ENCODE data around the gene MOB1B.

DNA sequence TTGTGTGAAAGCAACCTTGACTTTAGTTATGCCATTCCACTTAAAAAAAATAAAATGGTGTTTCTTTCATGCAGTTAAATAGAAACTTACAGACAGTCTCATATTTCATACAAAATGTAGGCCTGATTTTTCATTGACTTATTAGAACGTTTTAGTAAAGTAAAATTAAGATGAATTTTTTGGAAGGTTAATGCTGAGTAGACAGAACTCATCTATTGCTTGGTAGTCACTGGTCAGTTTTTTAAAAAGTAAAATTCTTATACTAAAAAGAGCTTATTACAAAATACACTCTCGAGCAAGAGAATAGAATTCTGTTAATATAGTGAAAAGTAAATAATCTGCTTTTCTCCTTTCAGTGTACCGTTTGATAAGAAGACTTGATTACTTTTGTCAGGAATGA lies 21.4 kb upstream of the MOB1B start:
- TF ChIP-seq REST (IDR thresholded peaks at IDR 0.05; ENCODE audit: low read depth), result no peak
- no peak for TF ChIP-seq CEBPB (IDR thresholded peaks at IDR 0.05; ENCODE audit: low read depth)
- no peak for TF ChIP-seq EZH2 (IDR thresholded peaks at IDR 0.05)
- TF ChIP-seq, protein P1, sequence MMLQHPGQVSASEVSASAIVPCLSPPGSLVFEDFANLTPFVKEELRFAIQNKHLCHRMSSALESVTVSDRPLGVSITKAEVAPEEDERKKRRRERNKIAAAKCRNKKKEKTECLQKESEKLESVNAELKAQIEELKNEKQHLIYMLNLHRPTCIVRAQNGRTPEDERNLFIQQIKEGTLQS (IDR thresholded peaks at IDR 0.05), result no peak
- TF ChIP-seq, protein P2, sequence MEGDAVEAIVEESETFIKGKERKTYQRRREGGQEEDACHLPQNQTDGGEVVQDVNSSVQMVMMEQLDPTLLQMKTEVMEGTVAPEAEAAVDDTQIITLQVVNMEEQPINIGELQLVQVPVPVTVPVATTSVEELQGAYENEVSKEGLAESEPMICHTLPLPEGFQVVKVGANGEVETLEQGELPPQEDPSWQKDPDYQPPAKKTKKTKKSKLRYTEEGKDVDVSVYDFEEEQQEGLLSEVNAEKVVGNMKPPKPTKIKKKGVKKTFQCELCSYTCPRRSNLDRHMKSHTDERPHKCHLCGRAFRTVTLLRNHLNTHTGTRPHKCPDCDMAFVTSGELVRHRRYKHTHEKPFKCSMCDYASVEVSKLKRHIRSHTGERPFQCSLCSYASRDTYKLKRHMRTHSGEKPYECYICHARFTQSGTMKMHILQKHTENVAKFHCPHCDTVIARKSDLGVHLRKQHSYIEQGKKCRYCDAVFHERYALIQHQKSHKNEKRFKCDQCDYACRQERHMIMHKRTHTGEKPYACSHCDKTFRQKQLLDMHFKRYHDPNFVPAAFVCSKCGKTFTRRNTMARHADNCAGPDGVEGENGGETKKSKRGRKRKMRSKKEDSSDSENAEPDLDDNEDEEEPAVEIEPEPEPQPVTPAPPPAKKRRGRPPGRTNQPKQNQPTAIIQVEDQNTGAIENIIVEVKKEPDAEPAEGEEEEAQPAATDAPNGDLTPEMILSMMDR (IDR thresholded peaks at IDR 0.05 in 2 of 3, conservative IDR thresholded peaks at IDR 0.05 in 1 of 3; ENCODE audit: borderline replicate concordance in 1 of 3, insufficient read depth in 1 of 3, low read depth in 2 of 3, low read length in 2 of 3), result no peak
- no peak for TF ChIP-seq RAD21 (IDR thresholded peaks at IDR 0.05; ENCODE audit: low read depth)
- TF ChIP-seq ZFX (IDR thresholded peaks at IDR 0.05), result no peak
- TF ChIP-seq POLR2A (IDR thresholded peaks at IDR 0.05; ENCODE audit: borderline replicate concordance, extremely low read depth, insufficient read depth, insufficient read length), result no peak
- TF ChIP-seq YY1 (IDR thresholded peaks at IDR 0.05; ENCODE audit: extremely low read depth, insufficient replicate concordance, low read depth, low read length), result no peak
- no peak for TF ChIP-seq FOSL1 (IDR thresholded peaks at IDR 0.05; ENCODE audit: low read depth)
- TF ChIP-seq POLR2AphosphoS5 (IDR thresholded peaks at IDR 0.05; ENCODE audit: low read depth, low read length), result no peak
- no peak for TF ChIP-seq SIN3A (IDR thresholded peaks at IDR 0.05; ENCODE audit: low read depth)
- TF ChIP-seq, protein P3, sequence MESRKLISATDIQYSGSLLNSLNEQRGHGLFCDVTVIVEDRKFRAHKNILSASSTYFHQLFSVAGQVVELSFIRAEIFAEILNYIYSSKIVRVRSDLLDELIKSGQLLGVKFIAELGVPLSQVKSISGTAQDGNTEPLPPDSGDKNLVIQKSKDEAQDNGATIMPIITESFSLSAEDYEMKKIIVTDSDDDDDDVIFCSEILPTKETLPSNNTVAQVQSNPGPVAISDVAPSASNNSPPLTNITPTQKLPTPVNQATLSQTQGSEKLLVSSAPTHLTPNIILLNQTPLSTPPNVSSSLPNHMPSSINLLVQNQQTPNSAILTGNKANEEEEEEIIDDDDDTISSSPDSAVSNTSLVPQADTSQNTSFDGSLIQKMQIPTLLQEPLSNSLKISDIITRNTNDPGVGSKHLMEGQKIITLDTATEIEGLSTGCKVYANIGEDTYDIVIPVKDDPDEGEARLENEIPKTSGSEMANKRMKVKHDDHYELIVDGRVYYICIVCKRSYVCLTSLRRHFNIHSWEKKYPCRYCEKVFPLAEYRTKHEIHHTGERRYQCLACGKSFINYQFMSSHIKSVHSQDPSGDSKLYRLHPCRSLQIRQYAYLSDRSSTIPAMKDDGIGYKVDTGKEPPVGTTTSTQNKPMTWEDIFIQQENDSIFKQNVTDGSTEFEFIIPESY (IDR thresholded peaks at IDR 0.05; ENCODE audit: extremely low read depth, insufficient replicate concordance, low read length), result no peak

All from HCT116 (cell line).